ENCODE data around the gene ADARB2.

ADARB2 gene

GRCh38 chr10:1709161-1709560, 28.2 kb downstream of the ADARB2 start:
- TF ChIP-seq CTCF (IDR thresholded peaks at IDR 0.05; ENCODE audit: borderline replicate concordance, insufficient read depth, low read depth, low read length): no peak
- H3K4me3 ChIP-seq (ENCODE audit: low read depth, low read length): no peak overlapping the region

GRCh38 chr10:1708746-1709145, 28.6 kb downstream of the ADARB2 start:
- H3K4me3 ChIP-seq (ENCODE audit: low read depth, low read length): no peak overlapping the region
- no peak for TF ChIP-seq CTCF (IDR thresholded peaks at IDR 0.05; ENCODE audit: borderline replicate concordance, insufficient read depth, low read depth, low read length)

GRCh38 chr10:1706711-1707110, 30.6 kb downstream of the ADARB2 start:
- TF ChIP-seq CTCF (IDR thresholded peaks at IDR 0.05; ENCODE audit: borderline replicate concordance, insufficient read depth, low read depth, low read length): no peak
- H3K4me3 ChIP-seq (ENCODE audit: low read depth, low read length): no peak overlapping the region

- no peak for TF ChIP-seq CTCF (IDR thresholded peaks at IDR 0.05; ENCODE audit: borderline replicate concordance, insufficient read depth, low read depth, low read length)
- no peak overlapping the region for H3K4me3 ChIP-seq (ENCODE audit: low read depth, low read length)
Observed at GRCh38 chr10:1706256-1706655, 31.1 kb downstream of the ADARB2 start.

- TF ChIP-seq CTCF (IDR thresholded peaks at IDR 0.05; ENCODE audit: borderline replicate concordance, insufficient read depth, low read depth, low read length): no peak
- no peak overlapping the region for H3K4me3 ChIP-seq (ENCODE audit: low read depth, low read length)
Observed at GRCh38 chr10:1698185-1698584, 39.1 kb downstream of the ADARB2 start.

GRCh38 chr10:1696106-1696505, 41.2 kb downstream of the ADARB2 start:
- TF ChIP-seq CTCF (IDR thresholded peaks at IDR 0.05; ENCODE audit: borderline replicate concordance, insufficient read depth, low read depth, low read length): no peak
- no peak overlapping the region for H3K4me3 ChIP-seq (ENCODE audit: low read depth, low read length)

GRCh38 chr10:1690086-1690485, 47.2 kb downstream of the ADARB2 start:
- no peak overlapping the region for H3K4me3 ChIP-seq (ENCODE audit: low read depth, low read length)
- TF ChIP-seq CTCF (IDR thresholded peaks at IDR 0.05; ENCODE audit: borderline replicate concordance, insufficient read depth, low read depth, low read length): no peak

Data from GM12875 (cell line).